ENCODE measurements around the gene C1orf159.

C1orf159 gene

DNA sequence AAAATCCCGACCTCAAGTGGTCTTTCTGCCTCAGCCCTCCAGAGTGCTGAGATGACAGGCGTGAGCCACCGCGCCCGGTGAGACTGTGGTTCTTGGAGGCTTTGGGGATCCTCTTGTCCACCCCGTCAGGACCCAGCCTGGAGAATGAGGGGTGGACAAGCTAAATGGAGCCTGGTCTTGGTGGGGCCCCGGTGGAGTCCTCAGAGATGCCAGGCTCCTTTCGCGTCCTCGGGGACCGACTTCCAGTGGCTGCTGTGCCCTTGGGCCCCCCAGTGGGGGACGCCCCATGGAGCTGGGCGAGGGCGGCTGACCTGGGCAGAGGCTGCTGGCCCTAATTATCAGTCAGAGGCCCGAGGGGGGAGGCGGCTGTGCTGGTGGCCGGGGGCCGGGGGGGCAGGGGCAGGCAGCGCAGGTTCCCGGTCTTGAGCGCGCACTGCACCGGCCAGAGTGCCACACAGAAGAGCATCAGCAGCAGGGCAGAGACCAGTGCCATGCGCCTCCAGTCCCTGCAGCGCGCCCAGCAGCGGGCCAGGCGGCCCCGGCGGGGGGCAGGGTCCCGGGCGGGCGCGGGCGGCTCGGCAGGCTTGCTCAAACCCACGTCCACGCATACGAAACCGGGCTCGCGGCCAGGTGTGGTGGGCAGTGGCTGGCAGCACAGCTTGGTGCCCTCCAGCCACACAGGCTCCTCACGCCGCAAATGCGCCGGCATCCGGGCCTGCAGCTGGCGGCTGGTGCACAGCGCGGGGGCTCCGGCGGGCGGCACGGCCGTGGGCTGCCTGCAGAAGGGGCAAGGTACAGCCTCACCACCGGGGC lies 44.2 kb downstream of the C1orf159 start:
- DNase-seq (ENCODE audit: low read depth): no peak
- TF ChIP-seq CTCF (IDR thresholded peaks at IDR 0.05; ENCODE audit: low read length, missing control alignments): no peak
- no peak overlapping the region for H3K4me3 ChIP-seq (replicated peaks; ENCODE audit: low read depth, low read length)

- H3K4me3 ChIP-seq (replicated peaks; ENCODE audit: low read depth, low read length): no peak overlapping the region
- DNase-seq (ENCODE audit: low read depth): no peak
- TF ChIP-seq CTCF (IDR thresholded peaks at IDR 0.05; ENCODE audit: low read length, missing control alignments): no peak
Observed at GRCh38 chr1:1069711-1070676, 45.9 kb downstream of the C1orf159 start.

DNA sequence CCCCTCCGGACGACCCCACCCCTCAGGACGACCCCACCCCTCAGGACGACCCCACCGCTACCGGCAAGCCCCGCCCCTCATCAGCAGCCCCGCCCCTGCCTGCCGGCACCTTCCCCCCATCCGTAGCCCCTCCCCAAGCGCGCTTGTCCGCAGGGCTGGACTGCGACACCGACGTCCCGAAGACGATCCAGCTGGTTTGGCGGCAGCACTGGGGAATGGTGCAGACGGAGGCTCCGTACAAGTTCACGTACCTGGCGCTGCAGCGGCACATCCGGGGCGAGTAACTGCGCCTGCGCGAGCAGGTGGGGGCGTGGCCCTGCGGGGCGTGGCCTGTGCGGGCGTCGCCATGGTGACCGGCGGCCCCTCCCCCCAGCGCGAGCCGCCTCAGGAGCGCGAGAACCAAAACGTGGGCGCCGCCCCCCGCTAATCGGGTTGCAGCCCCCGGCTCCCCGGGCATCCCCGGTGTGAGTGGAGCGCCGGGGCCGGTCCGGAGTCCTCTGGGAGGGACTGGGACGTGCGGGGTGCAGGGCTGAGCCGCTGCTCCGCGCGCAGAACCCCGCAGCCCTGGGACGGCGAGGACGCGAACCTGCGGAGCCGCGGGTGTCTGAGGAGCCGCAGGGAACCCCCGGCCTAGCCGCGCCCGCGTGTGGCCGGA lies 46.7 kb downstream of the C1orf159 start:
- H3K4me3 ChIP-seq (replicated peaks; ENCODE audit: low read depth, low read length): peak overlapping the region; percentile 66
- DNase-seq (ENCODE audit: low read depth): peak; percentile 61
- no peak for TF ChIP-seq CTCF (IDR thresholded peaks at IDR 0.05; ENCODE audit: low read length, missing control alignments)

GRCh38 chr1:1068517-1069055 lies 47.3 kb downstream of the C1orf159 start:
- peak overlapping the region; percentile 66 for H3K4me3 ChIP-seq (replicated peaks; ENCODE audit: low read depth, low read length)
- TF ChIP-seq CTCF (IDR thresholded peaks at IDR 0.05; ENCODE audit: low read length, missing control alignments): no peak
- DNase-seq (ENCODE audit: low read depth): no peak

- TF ChIP-seq CTCF (IDR thresholded peaks at IDR 0.05; ENCODE audit: low read length, missing control alignments): no peak
- DNase-seq (ENCODE audit: low read depth): no peak
Observed at GRCh38 chr1:1067860-1068516, 47.9 kb downstream of the C1orf159 start.

GRCh38 chr1:1067284-1067859 lies 48.5 kb downstream of the C1orf159 start:
- no peak overlapping the region for H3K4me3 ChIP-seq (replicated peaks; ENCODE audit: low read depth, low read length)
- no peak for TF ChIP-seq CTCF (IDR thresholded peaks at IDR 0.05; ENCODE audit: low read length, missing control alignments)
- DNase-seq (ENCODE audit: low read depth): no peak

More at GRCh38 chr1:1067860-1068516, 47.9 kb downstream of the C1orf159 start:
- H3K4me3 ChIP-seq (replicated peaks; ENCODE audit: low read depth, low read length): no peak overlapping the region

Data from fibroblast of pulmonary artery (primary cell).